HG03139 (cell line): ENCODE results near the gene DTX1.

ENCODE experiments used
- ATAC-seq: cut with Tn5 transposase; IDR thresholded peaks from one replicate; pipeline ENCODE4 v1.9.1; 2021; ENCODE audit not compliant: unreplicated experiment

The DTX1 gene

DNA sequence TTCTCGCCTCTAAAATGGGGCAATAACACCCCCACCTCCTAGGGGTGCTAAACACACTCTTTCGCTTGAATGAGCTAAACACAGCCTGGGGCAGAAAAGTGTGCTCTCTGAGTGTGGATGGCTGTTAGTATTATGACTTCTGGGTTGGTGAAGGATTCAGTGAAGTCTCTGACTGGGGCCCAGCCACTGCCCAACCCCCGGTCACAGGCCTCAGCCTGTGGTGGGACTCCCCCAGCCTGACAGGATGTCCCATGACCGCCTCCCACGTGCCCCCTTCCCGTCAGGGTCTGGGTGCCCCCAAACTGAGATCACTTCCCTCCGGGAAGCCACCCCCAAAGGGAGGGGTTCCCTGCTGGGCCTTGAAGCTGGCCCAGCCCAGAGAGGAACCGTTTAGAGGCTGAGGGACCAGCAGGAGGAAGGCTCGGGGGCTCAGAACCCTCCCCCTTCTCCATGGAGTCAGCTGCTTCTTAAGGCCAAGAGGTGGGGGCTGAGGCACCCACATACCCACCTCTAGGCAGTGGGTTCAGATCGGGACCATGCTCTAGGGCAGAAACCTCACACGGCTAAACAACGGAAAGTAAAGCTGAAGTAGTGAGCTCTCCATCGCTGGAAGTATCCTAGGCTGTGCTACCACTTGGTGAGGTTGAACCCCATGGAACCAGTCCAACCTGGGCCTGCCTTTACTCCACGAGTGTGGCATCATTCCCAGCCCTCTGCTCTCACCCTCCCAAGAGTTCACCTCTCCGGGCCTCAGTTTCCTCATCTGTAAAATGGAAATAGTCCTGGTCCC lies 13.8 kb downstream of the DTX1 start:
- no peak for ATAC-seq

DNA sequence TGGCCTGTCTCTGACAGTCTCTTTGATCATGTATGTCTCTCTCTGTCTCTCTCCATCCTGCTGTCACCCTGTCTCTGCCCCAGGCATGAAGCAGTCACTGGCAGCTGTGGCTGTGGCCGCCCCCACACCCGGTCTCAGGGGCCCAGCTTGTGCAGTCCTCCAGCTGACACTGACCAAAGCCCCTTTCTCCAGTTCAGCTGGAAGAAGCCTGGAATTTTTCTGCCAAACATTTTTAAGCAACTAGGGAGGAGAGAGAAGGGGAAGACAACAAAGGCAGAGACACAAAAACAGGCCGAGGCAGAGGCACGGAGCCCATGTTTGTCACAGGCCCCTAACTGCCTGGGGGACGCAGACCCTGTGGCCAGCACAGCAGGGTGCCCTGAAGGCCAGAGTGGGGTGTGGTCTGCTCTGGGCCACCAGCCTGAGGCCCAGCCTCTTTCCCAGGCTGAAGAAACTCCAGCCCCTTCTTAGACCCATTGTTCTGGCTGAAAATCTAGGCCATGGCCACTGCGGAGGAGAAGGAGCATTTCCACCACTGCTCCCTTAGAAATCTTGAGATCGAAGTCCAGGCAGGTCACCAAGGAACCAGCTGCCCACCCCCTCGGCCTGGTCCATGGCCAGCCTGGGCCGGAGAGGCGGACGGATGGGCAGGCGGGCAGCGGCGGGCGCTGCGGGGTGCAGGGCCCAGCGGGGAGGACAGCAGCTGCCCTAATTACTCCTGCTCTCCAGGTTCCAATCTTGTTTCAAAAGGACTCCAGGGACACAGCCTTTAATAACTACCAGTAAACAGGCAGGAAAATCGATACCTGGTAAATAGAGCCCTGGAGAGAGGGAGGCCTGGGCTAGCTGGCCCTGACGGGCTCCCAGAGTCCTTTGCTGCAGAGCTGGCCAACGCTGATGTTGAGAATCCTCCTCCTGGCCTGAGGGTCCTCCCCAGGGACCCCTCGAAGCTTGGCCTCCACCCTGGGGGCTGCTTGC lies 14.9 kb downstream of the DTX1 start:
- ATAC-seq, result no peak

DNA sequence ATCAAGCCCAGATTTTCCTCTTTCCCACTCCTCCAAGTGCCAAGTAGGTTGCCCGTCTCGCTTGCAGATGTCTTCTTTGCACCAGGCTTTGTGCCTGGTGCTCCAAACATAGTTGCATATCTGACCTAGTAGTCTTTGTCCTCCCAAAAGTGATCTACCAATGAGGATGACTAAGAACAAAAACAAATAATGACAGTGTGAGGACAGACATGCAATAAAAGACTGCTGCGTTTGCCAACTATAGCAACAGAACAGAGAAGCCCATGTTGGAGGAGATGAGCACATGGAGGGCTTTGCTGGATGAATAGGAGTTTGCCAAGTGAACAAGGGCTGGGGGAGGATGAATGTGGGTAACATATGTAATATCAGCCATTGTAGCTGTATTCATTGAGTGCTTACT lies 15.6 kb downstream of the DTX1 start:
- no peak for ATAC-seq

DNA sequence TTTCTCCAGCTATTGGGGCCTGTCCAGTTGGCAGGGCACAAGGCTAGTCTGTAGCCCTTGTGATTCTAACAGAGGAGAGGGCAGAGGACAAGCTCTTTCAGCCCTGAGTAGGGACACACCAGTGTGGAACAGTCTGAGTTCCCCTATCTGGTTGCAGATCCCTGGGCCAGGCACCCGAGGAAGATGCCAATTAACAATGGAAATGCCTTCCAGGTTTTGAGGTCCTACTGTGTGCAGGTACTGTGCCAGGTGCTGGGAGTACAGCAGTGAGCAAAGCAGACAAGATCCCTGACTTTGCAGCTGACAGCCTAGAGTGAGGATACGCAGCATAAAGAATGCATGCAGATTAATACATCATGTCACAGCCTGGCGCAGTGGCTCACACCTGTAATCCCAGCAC lies 17.1 kb downstream of the DTX1 start:
- no peak for ATAC-seq

DNA sequence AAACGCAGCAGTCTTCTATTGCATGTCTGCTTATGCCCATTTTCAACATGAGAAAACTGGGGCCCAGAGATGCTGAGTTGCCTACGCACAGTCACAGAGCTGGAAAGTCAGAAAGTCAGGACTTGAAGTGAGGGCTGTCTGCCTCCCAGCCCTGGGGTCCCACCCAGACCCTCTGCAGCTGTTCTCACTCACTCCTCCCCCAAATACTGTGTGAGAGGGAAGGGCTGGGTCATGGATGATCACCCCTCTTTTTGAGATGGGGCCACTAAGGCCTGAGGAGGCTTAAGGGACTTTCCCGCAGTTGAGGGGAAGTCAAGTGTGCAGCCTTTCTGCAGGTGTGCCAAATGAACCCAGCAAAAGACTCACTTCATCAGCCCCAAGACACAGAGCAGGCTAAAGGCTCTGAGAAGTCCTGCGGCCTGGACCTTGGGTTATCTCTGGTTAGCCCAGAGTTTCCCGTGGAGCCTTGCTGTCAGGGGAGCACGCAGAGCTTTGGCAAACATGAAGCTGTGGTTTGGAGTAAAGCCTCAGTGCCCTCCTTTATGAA lies 18.7 kb downstream of the DTX1 start:
- ATAC-seq, result peak; percentile 87

DNA sequence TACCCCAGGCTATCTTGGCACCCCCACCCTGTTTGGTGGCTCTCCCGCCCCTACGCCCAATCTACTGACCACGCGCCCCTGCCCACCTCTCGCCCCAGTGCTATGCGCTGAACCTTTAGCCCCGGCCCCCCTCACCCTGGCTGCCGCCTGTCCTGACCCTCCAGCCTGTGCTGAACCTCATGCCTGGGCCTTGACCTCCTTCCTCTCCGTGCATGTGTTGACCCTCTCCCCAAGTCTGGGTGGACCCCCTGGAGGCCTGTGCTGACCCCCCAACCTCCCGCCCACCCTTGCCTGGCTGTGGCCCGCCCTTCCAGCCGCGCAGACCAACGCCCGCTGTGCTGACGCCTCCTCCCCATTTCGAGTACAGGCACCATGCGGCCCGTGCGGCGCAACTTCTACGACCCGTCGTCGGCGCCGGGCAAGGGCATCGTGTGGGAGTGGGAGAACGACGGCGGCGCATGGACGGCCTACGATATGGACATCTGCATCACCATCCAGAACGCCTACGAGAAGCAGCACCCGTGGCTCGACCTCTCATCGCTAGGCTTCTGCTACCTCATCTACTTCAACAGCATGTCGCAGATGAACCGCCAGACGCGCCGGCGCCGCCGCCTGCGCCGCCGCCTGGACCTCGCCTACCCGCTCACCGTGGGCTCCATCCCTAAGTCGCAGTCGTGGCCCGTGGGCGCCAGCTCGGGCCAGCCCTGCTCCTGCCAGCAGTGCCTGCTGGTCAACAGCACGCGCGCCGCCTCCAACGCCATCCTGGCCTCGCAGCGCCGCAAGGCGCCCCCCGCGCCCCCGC lies 20.7 kb downstream of the DTX1 start:
- ATAC-seq, result no peak

DNA sequence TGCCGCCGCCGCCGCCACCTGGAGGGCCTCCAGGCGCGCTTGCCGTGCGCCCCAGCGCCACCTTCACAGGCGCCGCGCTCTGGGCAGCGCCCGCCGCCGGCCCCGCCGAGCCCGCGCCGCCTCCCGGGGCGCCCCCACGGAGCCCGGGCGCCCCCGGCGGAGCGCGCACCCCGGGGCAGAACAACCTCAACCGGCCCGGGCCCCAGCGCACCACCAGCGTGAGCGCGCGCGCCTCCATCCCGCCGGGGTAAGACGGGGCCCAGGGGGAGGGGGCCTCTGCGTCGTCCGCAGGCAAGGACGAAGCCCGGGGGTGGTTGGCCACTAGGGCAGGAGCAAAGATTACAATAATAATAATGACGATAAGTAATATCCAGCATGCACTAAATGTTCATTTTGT lies 21.3 kb downstream of the DTX1 start:
- no peak for ATAC-seq

DNA sequence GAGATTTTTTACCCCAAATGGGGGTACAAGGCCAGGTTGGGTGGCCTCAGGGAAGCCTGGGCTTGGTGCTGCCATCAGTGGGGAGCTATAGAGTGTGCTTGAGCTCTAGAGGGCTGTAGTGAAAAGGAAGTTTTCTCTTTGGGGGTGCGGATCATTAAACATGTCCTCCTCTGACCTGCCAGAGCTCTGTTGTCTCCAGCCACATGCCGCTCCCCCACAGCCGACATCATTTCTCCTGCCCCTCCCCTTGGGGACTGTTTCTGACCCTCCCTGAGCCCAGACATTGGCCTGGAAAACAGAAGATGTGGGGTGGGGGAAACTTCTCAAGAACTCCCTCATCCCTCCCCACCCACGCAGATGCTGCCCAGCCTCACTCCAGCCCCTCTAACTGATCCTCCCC lies 25.3 kb downstream of the DTX1 start:
- ATAC-seq, result no peak

DNA sequence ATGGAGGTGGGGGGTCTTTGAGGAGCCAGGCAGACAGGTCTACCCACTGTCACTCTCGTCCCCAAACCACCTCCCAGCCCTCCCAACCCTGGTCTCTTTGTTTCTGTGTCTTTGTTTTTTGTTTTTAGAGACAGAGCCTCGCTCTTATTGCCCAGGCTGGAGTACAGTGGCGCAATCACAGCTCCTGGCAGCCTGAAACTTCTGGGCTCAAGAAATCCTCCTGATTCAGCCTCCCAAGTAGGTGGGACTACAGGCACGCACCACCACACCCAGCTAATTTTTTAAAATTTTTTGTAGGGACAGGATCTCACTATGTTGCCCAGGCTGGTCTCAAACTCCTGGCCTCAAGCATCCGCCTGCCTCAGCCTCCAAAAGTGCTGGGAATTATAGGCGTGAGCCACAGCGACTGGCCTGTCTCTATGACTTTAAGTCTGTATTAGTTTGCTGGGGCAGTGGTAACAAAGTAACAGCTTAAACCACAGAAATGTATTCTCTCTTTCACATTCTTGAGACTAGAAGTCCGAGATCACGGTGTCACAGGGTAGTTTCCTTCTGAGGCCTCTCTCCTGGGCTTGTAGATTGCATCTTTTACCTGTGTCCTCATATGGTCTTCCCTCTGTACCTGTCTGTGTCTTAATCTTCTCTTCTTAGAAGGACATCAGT lies 26.1 kb downstream of the DTX1 start:
- ATAC-seq, result peak; percentile 62

DNA sequence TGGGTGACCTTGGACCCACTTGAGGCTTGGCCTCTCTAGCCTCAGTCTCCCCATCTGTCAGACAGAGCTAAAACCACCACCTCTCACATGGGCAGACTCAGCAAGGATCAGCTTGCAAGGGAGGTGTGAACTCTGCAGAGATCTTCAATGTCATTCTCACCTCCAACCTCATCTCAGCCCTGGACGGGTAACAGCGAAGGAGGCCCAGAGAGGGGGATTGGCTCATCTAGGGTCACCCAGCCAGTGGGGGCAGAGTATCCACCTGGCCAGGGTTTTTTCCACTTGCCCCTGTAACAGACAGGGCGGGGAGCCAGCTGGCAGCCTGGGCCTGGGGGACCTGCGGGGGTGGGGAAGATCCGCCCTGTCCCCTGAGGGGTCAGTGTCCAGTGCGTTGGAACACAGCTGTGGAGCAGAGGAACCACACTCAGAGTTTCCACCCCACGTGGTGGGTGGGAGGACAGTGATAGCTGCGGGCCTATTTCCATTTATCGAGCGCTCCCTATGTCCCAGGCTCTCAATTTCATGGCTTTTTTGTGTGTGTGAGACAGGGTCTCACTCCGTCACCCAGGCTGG lies 27.4 kb downstream of the DTX1 start:
- no peak for ATAC-seq

DNA sequence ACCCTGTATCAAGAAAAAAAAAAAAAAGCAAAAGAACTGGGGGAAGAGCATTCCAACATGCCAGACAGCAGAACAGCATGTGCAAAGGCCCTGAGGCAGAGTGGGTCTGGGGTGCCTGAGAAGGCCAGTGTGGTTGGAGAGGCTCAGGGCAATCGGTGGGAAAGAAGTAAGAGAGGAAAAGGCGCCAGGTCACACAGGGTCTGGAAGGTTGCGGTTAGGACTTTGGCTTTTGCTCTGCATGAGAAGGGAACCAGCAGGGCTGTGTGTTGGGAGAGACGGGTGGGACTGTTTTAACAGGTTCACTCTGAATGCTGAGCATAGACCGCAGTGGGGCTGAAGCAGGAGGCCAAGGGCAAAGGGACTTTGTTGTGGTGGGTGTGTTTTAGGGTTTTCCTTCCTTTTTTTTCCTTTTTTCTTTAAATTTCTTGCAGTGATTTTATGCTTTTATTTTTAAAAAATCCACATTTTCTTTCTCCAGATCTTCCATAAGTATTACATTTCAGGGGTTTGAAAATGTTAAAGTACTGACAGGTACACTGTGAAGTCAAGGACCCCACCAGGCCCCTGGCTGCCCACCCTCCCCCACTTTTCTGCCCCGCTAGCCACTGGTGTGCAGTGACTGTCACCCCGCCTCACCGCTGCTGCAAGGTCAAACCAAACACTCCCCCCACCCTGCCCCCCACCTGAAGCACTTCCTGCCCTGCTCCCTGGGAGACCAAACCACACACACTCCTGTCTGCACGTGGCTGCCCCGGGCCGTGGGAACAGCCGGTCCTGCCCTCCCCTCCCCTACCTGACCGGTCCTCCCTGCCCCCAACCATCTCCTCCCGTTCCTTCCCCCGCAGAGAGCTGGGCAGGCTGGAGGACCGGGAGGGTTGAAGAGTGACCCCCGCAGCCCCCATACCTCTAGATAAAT lies 30.0 kb downstream of the DTX1 start:
- no peak for ATAC-seq

DNA sequence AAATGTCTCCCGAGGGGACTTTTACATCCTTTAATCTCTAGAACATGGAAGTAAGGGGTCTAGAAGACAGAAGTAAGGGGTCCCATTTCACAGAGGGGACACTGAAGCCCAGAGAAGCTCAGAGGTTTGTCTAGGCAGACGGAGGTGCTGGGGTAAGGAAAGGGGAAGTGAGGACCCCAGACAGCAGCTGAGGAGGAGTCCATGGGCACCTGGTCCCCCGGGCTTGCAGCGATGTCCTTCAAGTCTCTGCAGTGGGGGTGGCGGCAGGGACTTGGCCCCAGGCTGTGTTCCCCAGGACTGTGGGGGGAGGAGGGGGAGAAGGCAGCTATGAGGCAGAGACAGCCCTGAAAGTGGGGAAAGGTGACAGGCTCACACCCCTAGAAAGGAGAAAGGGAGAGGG lies 30.7 kb downstream of the DTX1 start:
- ATAC-seq, result no peak

DNA sequence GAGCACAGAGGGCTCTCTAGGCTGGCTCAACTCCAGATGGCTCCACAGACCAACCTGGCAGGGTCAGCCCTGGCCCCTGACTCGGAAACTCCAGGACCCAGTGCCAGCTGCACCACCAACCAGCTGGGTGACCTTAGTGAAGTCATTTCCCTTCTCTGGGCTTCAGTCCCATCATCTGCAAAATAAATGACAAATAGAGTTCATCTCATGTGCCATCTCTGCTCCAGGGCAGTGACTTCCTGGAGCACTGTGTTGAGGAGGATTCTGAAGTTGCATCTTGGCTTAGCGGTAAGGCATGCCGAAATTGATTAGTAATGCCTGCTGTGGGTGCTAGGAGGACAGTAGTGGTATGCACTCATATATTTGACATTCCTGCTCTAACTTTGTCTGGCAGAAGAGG lies 31.5 kb downstream of the DTX1 start:
- ATAC-seq, result no peak

DNA sequence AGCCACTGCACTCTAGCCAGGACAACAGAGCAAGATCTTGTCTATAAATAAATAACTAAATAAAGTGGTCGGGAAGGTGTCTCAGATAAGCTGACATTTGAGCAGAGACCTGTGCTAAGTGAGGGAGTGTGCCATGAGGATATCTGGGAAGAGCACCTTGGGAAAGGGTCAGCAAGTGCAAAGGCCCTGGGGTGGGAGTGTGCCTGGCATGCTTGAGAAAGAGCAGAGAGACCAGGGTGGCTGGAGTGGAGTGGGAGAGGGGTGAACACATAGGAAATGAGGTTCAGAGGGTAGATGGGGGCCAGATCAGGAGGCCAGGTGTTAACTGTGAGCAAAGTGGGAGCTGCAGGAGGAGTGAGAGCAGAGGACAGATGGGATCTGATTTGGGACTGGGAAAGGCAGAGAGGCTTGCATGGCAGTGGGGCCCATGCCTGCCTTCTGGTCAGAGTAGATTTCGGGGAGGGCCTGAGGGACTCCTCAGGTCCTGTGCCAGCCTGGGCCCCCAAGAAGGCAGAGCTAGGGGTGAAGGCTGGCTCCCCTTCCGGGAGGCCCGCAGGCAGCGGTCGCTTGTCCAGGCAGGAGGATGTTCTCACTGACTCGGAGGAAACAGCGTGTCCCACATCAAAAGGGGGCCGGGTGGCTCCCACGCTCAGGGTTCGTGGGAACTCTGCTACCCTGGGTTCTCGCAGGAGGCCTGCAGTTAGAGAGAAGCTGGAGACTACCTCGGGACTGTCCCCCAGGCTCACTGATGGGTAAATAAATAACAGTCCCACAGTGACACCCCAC lies 32.6 kb downstream of the DTX1 start:
- ATAC-seq, result no peak

DNA sequence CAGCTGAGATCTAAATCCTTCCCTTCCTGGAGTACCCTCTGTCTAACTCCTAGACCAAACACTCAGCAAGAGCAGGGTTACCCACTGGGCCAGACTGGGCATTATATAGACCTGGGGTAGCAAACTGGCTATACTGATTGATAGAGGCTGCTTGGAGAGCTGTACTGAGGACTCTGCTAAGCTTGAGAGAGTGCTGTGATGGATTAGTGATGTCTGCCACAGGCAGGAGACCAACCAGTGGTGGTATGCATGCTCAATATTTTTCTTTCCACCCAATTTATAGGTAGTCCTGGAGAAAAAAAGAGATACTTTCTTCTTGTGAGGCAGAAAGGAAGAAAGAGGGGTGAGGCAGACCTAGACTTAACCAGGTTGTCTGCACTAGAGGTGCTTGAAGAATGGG lies 33.3 kb downstream of the DTX1 start:
- ATAC-seq, result no peak

DNA sequence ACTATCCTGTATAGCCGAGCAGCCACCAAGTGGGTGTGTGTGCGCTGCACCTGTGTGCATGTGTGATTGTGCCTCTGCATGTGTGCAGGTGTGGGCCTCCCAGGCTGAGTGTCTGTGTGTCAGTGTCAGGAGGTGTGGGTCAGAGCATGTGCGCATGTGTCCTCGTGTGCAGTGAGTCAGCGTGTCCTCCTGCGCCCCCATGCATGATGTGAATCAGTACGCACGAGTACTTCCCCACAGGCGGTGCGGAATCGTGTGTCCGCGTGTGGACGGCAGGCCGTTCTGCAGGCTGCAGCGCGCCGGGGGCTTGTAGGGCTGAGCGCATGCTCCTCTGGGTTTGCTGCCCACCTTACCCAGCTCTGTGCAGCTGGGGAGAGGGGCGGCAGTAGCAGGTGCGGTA lies 34.2 kb downstream of the DTX1 start:
- ATAC-seq, result no peak

DNA sequence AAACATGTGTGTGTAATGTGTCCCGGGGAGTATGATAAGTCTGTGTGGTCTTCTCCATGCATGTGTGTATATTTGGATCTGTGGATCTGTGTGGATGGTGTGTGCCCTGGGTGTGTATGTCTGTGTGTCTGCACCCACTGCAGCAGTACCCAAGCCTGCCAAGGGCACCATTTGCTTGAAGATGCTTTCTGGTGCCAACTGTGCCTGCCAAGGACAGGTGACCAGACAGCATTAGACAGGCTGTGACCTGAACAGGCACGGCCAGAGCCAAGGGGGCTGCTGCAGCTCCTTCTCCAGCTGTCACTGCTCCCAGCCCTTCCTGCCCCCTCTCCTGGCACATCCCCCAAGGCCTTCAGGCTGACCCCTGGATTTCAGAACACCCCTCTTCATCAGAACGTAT lies 35.0 kb downstream of the DTX1 start:
- no peak for ATAC-seq
